Stimulated activated CD4-positive, alpha-beta T cell treated with anti-CD3 and anti-CD28 coated beads, Interleukin-4, amount 100 ng/mL, for 24 hours (primary cell): Measurements from ENCODE around the gene VENTX.

Experiments
- DNase-seq: peaks from one replicate; pipeline ENCODE4 v3.0.0-alpha.2; 2020

VENTX gene

DNA sequence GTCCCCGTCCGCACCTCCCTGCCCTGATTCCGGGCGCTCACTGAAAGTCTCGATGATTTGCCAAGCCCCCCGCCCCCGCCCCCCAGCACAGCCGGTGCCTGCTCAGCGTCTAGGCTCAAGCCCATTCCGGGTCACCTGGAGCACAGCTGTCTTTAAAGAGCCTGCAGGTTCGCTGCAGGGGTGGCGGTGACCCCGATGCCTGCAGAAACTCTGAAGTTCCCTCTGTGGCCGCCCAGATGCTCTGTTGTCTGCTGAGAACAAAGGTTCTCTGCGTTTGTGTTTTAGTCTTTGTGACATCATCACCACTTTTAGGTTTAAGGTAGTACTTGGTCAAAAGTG is 780 bp downstream of the VENTX start:
- no peak for DNase-seq

DNA sequence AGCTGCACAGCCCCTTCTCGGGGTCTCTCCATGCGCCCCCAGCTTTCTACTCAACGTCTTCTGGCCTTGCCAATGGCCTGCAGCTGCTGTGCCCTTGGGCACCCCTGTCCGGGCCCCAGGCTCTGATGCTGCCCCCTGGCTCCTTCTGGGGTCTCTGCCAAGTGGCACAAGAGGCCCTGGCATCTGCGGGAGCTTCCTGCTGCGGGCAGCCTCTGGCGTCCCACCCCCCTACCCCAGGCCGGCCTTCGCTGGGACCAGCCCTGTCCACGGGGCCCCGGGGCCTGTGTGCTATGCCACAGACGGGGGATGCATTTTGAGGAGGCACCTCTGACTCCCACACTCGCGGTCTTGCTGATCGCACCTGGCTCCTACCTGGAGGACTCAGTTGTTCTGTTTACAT is 2.3 kb downstream of the VENTX start:
- DNase-seq, result no peak

DNA sequence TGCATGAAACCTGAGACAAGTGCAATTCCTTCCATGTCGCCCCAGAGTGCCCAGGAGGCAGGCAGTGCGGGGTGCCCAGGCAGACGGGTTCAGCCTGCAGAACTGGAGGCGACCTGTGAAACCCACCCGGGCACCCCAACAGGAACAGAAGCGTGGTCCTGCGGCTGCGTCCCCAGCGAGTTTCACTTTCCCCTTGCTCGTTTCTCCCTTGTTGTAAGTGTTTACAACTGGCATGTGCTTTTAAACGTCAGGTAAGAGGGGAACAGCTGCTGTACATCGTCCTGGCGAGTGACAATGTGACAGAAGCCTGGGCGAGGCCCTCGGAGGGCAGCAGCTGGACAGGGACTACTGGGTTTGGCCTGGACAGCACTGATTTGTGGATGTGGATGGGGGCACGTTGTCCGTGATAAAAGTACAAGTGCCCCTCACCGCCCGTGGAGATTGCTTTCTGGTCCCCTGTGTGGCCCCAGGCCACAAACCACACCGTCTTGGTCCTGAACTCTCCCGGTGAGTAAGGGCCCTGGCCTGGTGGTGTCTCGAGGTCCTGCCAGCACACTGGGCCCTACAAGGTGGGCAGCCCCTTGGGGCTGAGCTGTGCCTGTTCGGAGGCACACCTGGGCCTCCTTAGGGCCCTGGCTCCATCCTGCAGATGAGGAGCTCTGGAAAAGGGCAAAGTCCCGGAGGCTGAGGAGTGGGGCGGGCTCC is 4.0 kb downstream of the VENTX start:
- DNase-seq, result no peak

DNA sequence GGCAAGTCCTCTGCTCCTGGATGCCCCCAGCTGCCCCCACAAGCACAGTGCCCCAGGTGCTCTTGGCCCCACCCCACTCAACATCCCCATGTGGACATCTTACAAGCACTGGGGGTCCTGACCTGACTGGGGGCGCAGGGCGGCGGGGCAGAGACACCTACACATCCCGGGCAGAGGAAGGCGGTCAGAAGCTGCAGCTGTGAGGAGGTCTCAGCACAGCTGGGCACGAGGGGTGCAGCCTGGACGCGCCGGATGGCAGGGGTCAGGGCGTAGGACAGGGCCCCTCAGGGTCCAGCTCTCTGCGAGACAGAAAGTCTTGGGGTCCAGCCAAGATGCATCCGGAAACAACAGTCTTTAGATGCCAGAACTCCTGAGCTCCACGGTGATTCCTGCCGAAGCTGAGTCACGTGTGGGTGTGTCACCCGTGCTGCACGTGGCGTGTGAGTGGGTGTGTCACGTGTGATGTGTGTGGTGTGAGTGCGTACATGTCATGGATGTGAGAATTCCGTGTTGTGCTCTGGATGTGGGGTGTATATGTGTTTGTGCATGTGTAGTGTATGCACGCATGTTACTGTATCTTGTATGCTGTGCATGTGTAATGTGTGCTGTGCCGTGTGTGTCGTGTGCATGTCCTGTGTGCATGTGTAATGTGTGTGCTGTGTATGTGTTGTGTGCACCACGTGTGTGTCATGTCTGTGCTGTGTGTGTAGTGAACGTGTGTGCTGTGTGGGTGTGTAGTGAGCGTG is 5.1 kb downstream of the VENTX start:
- DNase-seq, result no peak

DNA sequence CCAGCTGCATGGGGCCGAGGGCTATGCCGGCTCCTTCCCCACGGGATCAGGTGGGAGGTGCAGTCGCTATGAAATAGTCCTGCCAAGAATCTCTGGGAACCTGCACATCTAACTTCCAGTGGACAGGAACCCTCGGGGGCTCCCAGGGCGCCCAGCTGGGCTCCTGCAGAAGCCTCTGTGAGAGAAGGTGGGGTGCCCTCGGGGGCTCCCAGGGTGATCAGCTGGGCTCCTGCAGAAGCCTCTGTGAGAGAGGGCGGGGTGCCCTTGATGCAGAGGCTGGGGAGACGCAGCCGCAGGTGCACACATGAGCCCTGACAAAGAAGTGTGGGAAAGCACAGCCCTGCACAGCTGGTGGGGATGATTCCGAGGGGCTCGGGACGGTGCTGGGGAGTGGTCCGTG is 5.9 kb downstream of the VENTX start:
- DNase-seq, result no peak

DNA sequence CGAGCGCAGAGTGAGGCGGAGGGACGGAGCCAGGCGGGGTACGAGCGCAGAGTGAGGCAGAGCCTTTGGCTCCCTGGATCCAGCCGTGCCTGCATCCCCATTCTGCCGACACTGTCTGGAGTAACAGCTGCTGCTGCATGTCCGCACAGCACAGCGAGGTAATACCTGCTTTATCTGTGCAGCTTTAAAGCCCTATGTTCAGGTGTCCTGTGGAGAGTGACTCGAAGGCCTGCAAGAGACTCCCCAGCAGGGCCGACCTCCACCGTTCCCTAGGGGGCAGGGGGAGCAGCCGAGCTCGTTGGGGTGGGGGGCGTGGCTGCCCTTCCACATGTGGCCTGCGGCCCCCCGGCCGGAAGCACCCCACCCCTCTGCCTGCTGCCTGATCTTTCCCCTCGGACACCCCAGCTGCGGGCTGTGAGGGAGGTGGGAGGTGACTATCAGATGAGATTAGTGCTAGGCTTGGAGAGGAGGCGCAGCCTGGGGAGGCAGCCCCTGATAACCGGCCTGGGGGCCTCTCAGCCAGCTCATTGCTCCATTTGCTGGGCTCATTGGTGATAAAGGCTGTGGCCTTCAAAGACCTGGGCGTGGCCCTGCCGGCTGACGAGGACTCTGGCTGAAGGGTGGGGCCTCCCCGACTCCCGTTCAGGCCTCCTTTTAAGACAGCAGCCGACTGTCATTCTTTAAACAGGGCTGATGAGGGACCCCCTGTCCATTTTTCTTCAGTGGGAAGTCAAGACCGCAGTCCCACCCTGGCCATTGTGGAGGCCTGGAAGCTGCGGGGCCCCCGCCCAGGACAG is 8.0 kb downstream of the VENTX start:
- DNase-seq, result no peak

DNA sequence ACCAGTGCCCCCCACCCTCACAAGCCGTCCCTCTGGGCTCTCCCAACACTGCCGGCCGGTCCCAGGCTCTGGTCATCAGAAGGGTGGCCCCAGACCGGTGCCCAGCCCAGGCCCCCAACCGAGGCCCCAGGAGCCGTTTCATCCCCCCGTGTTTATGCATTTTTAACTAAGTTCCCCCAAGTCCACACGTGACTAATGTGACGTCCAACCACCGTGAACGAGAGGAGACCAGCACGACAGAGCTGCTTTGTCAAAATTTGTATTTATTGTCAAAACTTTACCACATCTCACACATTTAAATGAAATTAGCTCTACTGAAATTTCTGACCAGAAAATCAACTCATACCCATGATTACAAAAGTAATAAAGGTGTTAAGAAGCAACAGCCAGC is 8.6 kb downstream of the VENTX start:
- DNase-seq, result no peak

DNA sequence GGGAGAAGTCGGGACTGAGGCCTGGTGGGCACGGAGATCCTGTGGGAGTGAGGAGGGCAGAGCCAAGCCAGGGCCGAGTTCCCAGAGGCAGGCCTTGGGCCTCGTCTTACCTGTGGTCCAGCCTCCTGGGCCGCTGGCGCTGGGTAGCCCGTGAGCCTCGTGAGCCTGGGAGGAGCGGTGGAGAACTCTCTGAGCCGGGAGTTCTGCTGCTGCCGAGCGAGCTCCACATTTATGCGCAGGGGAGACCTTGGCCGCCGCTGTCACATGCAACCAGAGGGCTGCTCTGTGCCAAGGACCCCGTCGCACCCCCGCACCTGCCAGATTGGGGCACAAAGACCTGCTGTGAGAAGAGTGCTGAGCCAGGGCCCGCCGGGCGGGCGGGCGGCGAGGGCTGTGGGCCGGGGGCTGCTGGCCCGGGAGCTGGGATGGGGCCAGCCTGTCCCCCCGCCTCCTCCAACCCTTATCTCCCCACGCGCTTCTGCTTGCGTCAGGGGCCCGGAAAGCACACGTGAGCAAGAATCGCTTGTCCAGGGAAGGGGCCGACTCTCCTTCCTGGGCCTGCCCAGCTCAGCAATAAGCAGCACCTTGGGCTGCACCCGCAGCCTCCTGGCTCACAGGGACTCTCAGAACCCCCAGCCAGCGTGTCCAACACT is 10.2 kb downstream of the VENTX start:
- DNase-seq, result no peak

DNA sequence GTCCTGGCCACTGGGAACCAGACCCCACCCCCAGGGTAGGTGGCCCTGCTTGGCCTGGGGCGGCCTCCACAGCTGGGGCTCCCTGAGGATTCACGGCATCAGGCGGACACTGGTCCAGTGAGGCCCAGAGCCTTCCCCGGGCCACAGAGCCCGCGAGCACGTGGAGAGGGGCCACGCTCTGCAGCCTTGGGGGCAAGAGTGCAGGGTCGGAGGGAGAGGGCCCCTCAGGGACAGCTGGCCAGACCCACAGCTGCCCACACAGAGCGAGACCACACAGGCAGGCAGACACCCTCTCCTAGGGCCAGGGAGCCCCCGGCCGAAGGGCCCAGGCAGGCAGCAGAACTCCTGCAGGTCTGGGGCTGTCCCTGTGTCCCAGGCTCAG is 10.7 kb downstream of the VENTX start:
- DNase-seq, result no peak

DNA sequence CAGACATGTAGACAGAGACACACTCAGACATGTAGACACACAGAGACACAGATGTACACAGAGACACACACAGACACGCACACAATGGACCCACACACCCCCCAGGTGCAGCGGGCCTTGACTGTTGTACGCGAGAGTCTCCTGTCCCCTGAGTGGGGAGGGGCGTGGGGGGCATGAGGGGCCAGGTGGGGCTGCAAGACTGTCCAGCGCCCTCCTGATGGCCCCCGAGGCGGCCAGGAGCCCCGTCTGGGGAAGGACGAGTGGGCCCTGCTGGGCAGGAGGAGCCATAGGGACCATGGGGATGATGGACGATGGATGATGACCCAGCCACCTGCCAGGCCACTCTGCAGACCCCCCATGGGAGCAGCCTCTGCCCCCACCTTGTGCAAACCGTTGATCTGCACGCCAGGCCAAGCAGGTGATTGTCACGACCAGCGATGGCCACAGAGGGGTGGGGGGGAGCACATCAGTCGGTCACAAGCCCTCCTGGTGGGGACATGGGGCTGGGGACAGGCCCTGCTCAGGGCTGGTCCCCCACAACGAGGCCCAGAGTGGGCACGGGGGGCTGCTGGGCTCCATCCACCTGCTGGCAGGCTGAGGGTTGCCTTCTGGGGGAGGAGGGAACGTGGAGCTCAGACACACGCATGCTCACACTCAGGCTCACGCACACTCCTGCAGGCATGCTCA is 11.6 kb downstream of the VENTX start:
- DNase-seq, result no peak

DNA sequence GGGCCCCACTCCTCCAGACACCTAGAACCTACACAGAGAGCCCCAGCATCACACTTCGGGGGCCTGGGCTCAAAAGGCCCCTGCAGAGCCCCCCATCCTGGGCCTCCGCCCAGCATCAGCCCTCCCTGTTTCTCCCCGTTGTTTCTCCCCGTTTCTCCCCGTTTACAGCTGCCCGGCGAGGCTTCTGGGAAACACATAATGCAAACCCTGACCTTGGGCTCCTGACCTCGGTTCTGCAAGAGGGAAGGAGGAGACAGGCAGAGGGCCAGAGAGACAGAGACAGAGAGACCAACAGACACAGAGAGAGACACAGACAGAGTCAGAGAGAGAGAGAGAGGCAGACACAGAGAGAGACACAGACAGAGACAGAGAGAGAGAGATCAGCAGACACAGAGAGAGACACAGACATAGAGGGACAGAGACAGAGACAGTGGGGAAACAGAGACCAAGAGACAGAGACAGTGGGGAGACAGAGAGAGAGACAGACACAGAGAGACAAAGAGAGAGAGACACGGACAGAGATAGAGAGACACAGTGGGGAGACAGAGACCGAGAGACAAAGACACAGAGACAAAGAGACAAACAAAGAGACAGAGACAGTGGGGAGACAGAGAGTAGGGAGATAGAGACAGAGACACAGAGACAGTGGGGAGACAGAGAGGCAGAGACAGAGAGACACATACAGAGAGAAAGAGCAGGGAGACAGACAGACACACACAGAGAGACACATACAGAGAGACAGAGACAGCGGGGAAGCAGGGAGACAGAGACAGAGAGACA is 12.5 kb downstream of the VENTX start:
- DNase-seq, result no peak

DNA sequence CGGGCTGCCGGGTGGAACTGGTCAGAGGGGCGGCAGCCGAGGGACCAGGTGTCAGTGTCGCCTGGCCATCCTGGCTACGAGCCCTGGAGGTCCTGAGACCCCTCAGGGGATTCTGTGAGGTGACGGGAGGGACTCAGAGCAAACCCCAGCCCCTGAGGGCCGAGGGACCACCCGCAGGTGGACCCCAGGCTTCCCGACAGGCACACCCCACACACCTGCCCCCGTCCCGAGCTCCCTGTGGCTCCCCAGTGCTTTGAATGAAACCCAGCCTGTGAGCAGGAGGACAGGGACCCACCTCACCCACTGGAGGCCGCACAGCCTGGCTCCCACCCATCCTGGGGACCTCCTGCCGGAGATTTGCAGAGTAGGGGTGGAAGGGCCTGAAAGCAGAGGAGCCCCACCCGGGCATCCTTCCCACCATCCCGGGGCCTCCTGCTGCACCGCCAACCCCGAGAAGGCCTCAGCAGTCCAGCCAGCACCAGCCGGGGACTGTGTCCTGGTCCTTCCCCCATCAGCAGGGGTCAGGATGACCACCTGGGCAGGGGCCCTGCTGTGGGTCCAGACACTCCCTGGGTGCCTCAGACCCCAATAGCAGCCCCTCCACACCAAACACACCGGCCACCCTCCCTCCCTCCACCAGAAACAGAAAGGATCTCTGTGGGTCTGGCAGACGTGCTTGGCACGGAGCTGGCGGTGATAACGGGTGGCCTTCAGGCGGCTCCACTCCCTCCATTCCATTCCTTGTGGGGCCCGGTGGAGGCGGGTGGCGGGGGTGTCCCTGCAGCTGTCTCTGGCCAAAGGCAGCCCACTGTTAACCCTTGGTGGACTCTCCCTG is 13.9 kb downstream of the VENTX start:
- DNase-seq, result no peak

DNA sequence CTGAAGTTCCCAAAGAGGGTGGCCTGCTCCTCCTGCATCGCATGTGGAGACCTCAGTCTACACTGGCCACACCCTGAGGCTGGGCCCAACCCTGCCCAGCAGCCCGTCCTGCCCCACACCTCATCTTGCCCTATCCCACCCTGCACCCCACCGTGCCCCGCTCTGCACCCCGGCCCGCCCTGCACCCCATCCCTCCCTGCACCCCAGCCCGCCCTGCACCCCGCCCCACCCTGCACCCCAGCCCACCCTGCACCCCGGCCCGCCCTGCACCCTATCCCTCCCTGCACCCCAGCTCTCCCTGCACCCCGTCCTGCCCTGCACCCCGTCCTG is 14.5 kb downstream of the VENTX start:
- DNase-seq, result no peak

DNA sequence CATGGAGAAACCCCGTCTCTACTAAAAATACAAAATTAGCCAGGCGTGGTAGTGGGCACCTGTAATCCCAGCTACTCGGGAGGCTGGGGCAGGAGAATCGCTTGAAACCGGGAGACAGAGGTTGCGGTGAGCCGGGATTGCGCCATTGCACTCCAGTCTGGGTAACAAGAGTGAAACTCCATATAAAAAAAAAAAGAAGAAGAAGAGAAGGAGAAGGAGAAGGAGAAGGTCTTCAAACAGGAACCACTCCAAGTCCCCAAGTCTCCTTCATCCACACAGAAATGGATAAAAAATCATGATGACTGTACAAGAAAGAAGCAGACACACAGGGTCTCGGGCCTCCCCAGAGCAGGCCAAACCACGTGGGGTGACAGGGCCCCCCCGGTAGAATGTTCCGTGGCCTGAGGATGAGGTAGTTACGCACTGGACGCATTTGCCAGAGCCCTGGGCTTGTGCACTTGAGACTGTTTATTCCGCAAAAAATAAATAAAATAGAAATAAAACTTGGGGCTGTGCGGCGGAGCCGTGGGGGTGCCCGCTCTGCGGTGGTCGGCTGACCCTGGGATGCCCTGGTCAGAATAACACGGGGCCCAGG is 15.8 kb downstream of the VENTX start:
- DNase-seq, result no peak

DNA sequence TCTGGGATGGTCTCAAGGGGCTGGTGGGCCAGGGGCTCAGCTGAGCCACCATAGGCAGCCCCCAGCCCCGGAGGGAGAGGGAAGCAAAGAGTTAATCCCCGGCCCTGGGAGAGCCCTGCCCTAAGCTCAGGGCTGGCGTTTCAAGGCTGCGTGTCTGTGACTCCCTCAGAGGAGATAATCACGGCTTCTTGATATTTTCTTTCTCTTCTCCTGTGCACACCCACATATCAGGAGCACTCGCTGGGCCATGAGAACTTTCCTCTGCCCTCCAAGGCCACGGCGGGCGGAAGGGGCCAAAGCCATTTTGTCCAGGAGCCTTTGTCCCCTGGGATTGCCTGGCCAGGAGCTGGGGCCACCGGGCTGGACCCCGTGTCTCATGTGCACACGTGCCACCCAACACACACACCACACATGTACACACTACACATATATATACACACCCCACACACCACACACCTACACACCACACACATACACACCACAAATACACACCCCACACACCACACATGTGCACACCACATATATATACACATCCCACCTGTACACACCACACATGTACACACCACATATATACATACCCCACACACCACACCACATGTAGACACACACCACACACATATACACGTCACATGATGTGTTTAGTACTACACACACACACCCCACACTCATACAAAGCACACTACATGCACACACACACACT is 16.9 kb downstream of the VENTX start:
- DNase-seq, result no peak

DNA sequence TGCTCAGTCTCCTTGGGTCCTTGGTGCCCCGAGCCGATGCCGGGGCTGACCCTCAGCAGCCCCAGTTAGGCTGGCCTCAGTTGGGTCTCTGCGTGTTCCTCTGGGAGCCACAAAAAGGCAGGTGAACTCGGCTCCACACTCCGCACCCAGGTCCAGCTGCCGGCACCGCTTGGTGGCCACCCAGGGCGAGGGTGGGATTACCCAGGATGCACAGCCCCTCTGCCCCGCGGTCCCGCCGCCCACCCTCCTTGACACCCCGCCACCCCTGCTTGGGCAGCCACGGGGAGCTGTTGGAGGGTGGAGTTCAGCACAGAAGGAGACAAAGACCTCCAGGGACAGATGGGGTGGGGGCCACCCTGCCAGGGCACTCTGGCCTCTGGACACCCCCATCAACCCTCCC is 17.7 kb downstream of the VENTX start:
- DNase-seq, result no peak

DNA sequence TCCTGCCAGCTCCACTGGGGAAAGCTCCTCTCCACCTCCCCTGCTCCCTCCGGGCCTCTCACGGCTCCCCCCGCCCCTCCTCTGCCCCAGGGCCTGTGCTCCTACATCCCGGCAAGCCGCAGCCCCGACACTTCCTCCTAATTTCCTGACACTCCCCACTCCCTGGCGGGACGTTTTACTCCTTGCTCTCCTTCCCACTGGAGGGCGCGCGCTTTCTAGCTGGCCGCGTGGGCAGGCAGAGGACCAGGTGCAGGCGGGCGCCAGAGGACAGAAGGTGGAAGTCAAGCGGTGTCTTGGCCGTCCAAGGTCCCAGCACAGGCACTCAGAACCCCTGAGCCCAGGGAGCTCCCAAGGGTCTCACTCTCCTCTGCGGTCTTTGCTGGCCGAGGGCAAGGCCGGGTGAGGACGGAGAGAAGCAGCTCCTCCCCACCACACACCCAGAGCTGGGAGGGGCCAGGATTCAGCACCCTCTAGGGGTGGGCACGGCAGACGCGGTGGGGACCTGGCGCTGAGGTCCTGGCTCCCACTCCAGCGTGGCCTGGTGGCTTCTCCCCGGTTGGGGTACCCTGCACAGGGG is 19.9 kb downstream of the VENTX start:
- DNase-seq, result no peak

DNA sequence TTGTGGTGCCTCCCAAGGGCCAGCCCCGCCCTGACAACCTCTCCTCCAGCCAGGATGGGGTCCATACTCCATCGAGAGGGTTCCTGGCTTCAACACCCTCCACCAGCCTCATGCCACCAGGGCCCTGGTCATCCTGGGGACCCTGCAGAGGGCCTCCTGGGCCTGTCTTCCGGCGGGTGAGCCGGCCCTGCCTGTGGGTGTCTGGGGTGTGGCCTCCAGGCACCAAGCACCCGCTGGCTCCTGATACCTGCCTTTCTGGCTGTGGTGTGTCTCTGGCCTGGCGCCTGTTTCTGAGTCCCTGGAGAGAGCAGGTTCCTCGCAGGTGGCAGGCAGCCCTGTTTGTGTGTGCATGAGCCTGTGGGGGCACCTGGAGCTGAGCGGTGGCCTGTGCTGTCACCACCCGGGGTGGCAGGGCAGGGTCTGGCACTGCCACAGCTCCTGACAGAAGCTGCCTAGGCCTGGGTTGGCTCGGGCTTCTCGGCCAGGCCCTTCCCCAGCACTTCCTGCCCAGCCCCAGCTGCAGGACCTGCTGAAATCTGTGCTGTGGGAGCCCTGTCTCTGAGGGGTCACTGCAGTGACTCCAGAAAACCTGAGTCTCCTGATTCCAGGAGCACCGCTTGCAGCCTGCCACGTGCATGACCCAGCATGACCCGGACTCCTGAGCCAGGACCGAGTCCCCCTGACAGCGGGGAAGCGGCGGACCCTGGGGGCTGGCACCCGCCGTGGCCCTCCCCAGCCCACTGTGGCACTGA is 20.6 kb downstream of the VENTX start:
- DNase-seq, result peak; percentile 37
